Mesothelial cell of epicardium (in vitro differentiated cells): Measurements from ENCODE around the gene ERAS. TPM values are rescaled to one million over a fixed set of nuclear protein-coding genes. Genes with fewer than 3 reads are reported as not detected.

ENCODE experiments used
- DNase-seq, 2 experiments: peaks; one replicate each; pipeline ENCODE4 v3.0.0; 2021; ENCODE audit warnings: low spot score in 2 of 2; ENCODE audit not compliant: unreplicated experiment in 2 of 2
- H3K27ac Mint-ChIP-seq: 2 replicates; pipeline ENCODE4 v1.8.0; 2021; ENCODE audit warnings: mixed read lengths
- H3K27me3 Mint-ChIP-seq: 2 replicates; pipeline ENCODE4 v1.8.0; 2021; ENCODE audit warnings: low read depth, mixed read lengths
- H3K36me3 Mint-ChIP-seq: 2 replicates; pipeline ENCODE4 v1.8.0; 2021; ENCODE audit warnings: mixed read lengths
- H3K4me1 Mint-ChIP-seq: 2 replicates; pipeline ENCODE4 v1.8.0; 2021; ENCODE audit warnings: mixed read lengths
- H3K4me3 Mint-ChIP-seq: 2 replicates; pipeline ENCODE4 v1.8.0; 2021; ENCODE audit warnings: mild to moderate bottlenecking, moderate library complexity, mixed read lengths
- H3K9me3 Mint-ChIP-seq: 2 replicates; pipeline ENCODE4 v1.8.0; 2021; ENCODE audit warnings: mixed read lengths
- CTCF ChIP-seq: fragments of 200-600 bp; sonication (generic); IDR thresholded peaks from one replicate; pipeline ENCODE4 v1.5.0; 2021; ENCODE audit warnings: antibody characterized with exemption; ENCODE audit not compliant: unreplicated experiment
- total RNA-seq: library from RNA; stranded (reverse); gene quantifications from 3 replicates; pipeline ENCODE4 v1.2.1, GENCODE V29; 2021

Gene ERAS
- total RNA-seq, 1 donor from 2014 or later = 0.63 TPM

GRCh38 chrX:48827654-48827968, 1.3 kb downstream of the ERAS start:
- no peak overlapping the region for H3K27ac Mint-ChIP-seq
- H3K27me3 Mint-ChIP-seq = peaks cover 22% of the 10 kb centered on the region
- no peak overlapping the region for H3K4me3 Mint-ChIP-seq
- no peak for TF ChIP-seq CTCF
- DNase-seq = no peak
- H3K36me3 Mint-ChIP-seq = peaks cover 24% of the 10 kb centered on the region
- no peaks in the 10 kb centered on the region for H3K4me1 Mint-ChIP-seq
- peaks cover 11% of the 10 kb centered on the region for H3K9me3 Mint-ChIP-seq

GRCh38 chrX:48829016-48829735, 2.9 kb downstream of the ERAS start:
- no peak for TF ChIP-seq CTCF
- H3K4me3 Mint-ChIP-seq = no peak overlapping the region
- DNase-seq = no peak
- H3K27me3 Mint-ChIP-seq = peaks cover 37% of the 10 kb centered on the region
- peaks cover 8% of the 10 kb centered on the region for H3K4me1 Mint-ChIP-seq
- peaks cover 23% of the 10 kb centered on the region for H3K36me3 Mint-ChIP-seq
- H3K9me3 Mint-ChIP-seq = peaks cover 13% of the 10 kb centered on the region
- H3K27ac Mint-ChIP-seq = no peak overlapping the region

- DNase-seq = no peak
- Mint-ChIP-seq H3K4me3 (no peak overlapping the region), H3K36me3 (peaks cover 9% of the 10 kb centered on the region), H3K27ac (no peak overlapping the region), H3K27me3 (peaks cover 53% of the 10 kb centered on the region), H3K4me1 (peaks cover 18% of the 10 kb centered on the region), H3K9me3 (peaks cover 14% of the 10 kb centered on the region)
- TF ChIP-seq CTCF = no peak
Measured at GRCh38 chrX:48831136-48831908, 5.0 kb downstream of the ERAS start.

- no peak for DNase-seq
- Mint-ChIP-seq H3K4me1 (peaks cover 20% of the 10 kb centered on the region), H3K27me3 (peaks cover 56% of the 10 kb centered on the region), H3K4me3 (no peak overlapping the region), H3K27ac (no peak overlapping the region), H3K9me3 (peaks cover 18% of the 10 kb centered on the region), H3K36me3 (peaks cover 11% of the 10 kb centered on the region)
- TF ChIP-seq CTCF = no peak
Measured at GRCh38 chrX:48831909-48832291, 5.6 kb downstream of the ERAS start.

GRCh38 chrX:48833542-48834138, 7.3 kb downstream of the ERAS start:
- H3K4me3 Mint-ChIP-seq = peak overlapping the region; percentile 73

More at GRCh38 chrX:48833542-48834138, 7.3 kb downstream of the ERAS start:
- peaks cover 56% of the 10 kb centered on the region for H3K27me3 Mint-ChIP-seq
- H3K36me3 Mint-ChIP-seq = peaks cover 2% of the 10 kb centered on the region
- H3K27ac Mint-ChIP-seq = no peak overlapping the region
- H3K9me3 Mint-ChIP-seq = peaks cover 9% of the 10 kb centered on the region
- no peak for DNase-seq
- no peak for TF ChIP-seq CTCF
- H3K4me1 Mint-ChIP-seq = peaks cover 20% of the 10 kb centered on the region
